Measurements from ENCODE around the gene NBEA.

DNA sequence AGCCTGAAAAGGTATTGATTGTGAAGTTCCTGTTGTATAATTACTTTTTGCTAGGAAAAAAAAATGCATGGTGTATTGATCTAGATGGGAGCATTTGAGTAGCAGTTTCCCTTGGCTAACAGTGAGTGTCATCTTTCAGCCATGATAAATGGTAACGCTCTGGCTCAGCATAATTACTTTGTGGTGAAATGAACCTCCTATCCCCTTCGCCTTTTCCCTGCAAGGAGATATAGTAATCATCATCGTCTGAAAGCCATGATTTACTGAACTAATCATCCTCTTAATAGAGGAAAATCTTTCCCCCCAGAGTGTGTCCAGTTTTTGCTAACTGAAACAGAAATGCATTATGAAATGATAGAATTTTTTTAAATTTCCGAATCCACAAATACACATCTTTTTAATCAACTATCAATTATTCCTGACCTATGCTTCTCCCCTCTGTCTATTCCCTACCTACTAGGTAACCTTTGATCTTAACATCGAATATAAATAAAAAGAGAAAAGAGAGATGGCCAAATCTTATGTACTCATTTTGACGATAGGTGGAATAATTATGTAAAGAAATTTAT, 445.7 kb downstream of the NBEA start:
- TF ChIP-seq CTCF (IDR thresholded peaks at IDR 0.05) (no peak), REST (IDR thresholded peaks at IDR 0.05; ENCODE audit: insufficient read depth in 1 of 2, low read depth in 2 of 2, low read length in 1 of 2) (no peak), TCF7L2 (IDR thresholded peaks at IDR 0.05; ENCODE audit: low read depth, low read length) (no peak), POLR2AphosphoS5 (IDR thresholded peaks at IDR 0.05; ENCODE audit: low read depth, low read length) (no peak)
